Vagina (tissue), 2 donors: Measurements from ENCODE around the gene THADA. TPM values are rescaled to one million over a fixed set of nuclear protein-coding genes. Genes with fewer than 3 reads are reported as not detected.

Source experiments
- DNase-seq, 2 donors: peaks; one replicate each; pipeline ENCODE4 v3.0.0-alpha.2; 2017; ENCODE audit errors: extremely low spot score in 2 of 2
- H3K27ac ChIP-seq: fragments of 200-600 bp; sonication (generic); one replicate; pipeline ENCODE4 v1.5.1; 2019
- H3K27me3 ChIP-seq: fragments of 200-600 bp; sonication (generic); one replicate; pipeline ENCODE4 v1.5.1; 2019
- H3K36me3 ChIP-seq, 2 donors: fragments of 200-600 bp; sonication (generic); one replicate each; pipeline ENCODE4 v1.5.1; 2017 to 2019
- H3K4me1 ChIP-seq: fragments of 200-600 bp; sonication (generic); one replicate; pipeline ENCODE4 v1.5.1; 2019
- H3K4me3 ChIP-seq, 2 donors: fragments of 200-600 bp; sonication (generic); 1 replicate in 1 of 2; 2 replicates in 1 of 2; pipeline ENCODE4 v1.5.1; 2016 to 2019
- H3K9me3 ChIP-seq: fragments of 200-600 bp; sonication (generic); one replicate; pipeline ENCODE4 v1.5.1; 2019
- POLR2A ChIP-seq, 2 donors: fragments of 450-650 bp; IDR thresholded peaks; one replicate each; pipeline ENCODE4 v1.6.1; 2017; ENCODE audit warnings: antibody characterized with exemption in 2 of 2, mild to moderate bottlenecking in 2 of 2, moderate library complexity in 2 of 2
- POLR2AphosphoS5 ChIP-seq, 2 donors: sonication (generic); formaldehyde crosslinking; IDR thresholded peaks; one replicate each; pipeline ENCODE4 v1.9.0; 2017; ENCODE audit warnings: antibody characterized with exemption in 2 of 2, mild to moderate bottlenecking in 2 of 2, low read depth in 1 of 2; ENCODE audit not compliant: insufficient read depth in 1 of 2
- intact Hi-C: fragments of 100-400 bp; cut with DNase I; formaldehyde crosslinking; loops from one replicate; pipeline ENCODE4 v1.15.1; 2023
- total RNA-seq: library from RNA; depleted of rRNA; stranded (reverse); fragments of >200 nt; gene quantifications from one replicate; pipeline ENCODE4 v1.2.3, GENCODE V29; 2016
- TF ChIP-seq, protein P1 (sequence below), 3 experiments: fragments of 450-650 bp in 2 of 3; fragments of 200-600 bp in 1 of 3; sonication (generic) in 1 of 3; IDR thresholded peaks; one replicate each; pipeline ENCODE4 v1.5.1; 2017 to 2019; ENCODE audit warnings: antibody characterized with exemption in 3 of 3, mild to moderate bottlenecking in 2 of 3, moderate library complexity in 2 of 3

Gene THADA
- total RNA-seq, 1 donor from 2014 or later, result 32.2 TPM

DNA sequence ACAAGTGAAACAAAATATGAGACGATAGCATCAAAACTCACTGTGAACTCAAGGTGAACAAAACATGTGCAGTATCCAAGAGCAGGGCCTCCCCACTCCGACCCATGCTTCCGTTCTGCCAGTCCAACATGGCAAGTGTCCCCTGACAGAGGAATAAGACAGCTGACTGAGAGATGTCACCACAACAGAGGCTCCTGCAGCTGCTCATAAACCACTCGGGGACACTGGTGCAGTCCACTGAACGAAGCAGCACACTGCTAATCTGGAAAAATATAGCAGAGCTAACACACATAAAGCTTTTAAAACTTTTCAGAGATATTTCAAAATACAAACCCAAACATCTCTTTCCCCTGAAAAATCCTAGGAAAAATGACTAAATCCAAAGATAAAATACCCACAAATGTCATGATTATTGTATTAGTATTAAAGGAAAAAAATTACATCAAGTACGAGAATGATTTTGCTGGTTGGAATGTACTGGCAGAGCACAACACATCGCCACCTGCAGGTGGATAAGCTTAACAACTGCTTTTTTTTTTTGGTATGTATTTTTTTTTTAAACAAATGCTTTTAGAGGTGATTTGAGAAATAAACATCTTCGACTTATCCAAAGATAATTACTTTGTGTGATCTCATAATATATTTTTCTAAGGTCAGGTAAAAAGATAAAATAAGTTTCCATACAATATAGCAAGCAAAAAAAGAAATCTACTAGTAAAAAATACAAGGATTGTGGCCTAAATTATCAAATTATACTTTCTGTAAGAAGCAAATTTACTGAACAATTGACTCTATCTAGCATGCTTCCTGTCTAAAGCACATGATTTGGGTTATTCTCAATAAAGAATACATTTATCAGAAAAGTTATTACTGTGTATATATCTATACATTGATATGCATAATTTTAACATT, 18.6 kb downstream of the THADA start:
- TF ChIP-seq POLR2A (IDR thresholded peaks at IDR 0.05), result no peak
- TF ChIP-seq, protein P1, sequence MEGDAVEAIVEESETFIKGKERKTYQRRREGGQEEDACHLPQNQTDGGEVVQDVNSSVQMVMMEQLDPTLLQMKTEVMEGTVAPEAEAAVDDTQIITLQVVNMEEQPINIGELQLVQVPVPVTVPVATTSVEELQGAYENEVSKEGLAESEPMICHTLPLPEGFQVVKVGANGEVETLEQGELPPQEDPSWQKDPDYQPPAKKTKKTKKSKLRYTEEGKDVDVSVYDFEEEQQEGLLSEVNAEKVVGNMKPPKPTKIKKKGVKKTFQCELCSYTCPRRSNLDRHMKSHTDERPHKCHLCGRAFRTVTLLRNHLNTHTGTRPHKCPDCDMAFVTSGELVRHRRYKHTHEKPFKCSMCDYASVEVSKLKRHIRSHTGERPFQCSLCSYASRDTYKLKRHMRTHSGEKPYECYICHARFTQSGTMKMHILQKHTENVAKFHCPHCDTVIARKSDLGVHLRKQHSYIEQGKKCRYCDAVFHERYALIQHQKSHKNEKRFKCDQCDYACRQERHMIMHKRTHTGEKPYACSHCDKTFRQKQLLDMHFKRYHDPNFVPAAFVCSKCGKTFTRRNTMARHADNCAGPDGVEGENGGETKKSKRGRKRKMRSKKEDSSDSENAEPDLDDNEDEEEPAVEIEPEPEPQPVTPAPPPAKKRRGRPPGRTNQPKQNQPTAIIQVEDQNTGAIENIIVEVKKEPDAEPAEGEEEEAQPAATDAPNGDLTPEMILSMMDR (IDR thresholded peaks at IDR 0.05), result peak in 2 of 3 experiments; percentile 59 to 67
- TF ChIP-seq POLR2AphosphoS5 (IDR thresholded peaks at IDR 0.05; ENCODE audit: insufficient read depth in 1 of 2, low read depth in 1 of 2), result peak in 1 of 2 donors; percentile 41
- Histone ChIP-seq H3K27me3 (no peaks in the 10 kb centered on the region), H3K9me3 (no peaks in the 10 kb centered on the region), H3K4me3 (no peak overlapping the region), H3K36me3 (peaks cover 3 to 71% of the 10 kb centered on the region in 2 donors), H3K27ac (no peak overlapping the region), H3K4me1 (peaks cover 6% of the 10 kb centered on the region)
- no peak for DNase-seq
- intact Hi-C loops, result no loop called here

DNA sequence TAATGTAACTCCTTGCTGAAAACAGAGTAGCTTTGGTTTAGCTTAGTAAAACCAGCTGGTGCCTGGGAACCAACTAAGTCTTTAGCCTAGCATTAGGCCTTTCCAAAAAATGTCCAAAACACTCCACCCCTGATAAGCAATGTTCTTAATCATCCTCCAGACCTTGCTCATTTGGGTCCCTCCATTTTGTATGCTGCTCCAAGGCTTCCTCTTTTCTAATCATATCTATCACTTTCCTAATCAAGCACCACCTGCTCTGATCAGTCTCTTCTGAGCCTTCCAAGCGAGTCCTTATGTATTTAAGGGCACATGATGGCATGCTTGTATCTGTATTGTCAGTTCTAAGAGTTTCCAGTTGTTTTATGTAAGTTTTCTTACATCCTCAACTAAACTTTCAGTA, 23.6 kb downstream of the THADA start:
- H3K36me3 ChIP-seq, result peaks cover 3 to 69% of the 10 kb centered on the region in 2 donors

DNA sequence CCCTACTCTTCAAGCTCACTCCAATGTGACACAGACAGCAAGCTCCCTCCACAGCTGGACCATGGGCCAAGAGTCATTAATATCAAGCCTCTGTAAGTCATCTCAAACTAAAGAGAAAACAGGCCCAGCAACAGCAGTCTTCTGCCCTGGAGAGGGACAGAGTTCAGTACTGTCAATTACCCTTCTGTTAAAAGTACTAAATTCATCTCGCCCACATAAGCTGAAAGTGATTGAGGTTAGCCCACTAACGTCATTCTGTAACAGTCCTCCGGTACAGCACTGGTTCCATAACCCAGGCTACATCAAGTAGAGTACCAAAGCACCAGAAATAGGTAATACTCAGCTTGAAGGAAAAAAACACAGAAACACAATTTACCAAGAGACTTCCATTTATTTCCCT, 25.9 kb downstream of the THADA start:
- no peaks in the 10 kb centered on the region for H3K4me1 ChIP-seq
- no peak overlapping the region for H3K4me3 ChIP-seq
- H3K9me3 ChIP-seq, result no peaks in the 10 kb centered on the region
- intact Hi-C loops, result no loop called here
- TF ChIP-seq POLR2AphosphoS5 (IDR thresholded peaks at IDR 0.05; ENCODE audit: insufficient read depth in 1 of 2, low read depth in 1 of 2) (no peak), POLR2A (IDR thresholded peaks at IDR 0.05) (no peak)
- TF ChIP-seq, protein P1 (IDR thresholded peaks at IDR 0.05), result no peak
- H3K27me3 ChIP-seq, result no peaks in the 10 kb centered on the region
- no peak for DNase-seq
- H3K36me3 ChIP-seq, result peaks cover 2 to 54% of the 10 kb centered on the region in 2 donors
- no peak overlapping the region for H3K27ac ChIP-seq

More for the DNA sequence above, 23.6 kb downstream of the THADA start:
- H3K4me1 ChIP-seq, result peaks cover 6% of the 10 kb centered on the region
- no peaks in the 10 kb centered on the region for H3K27me3 ChIP-seq
- no peak overlapping the region for H3K27ac ChIP-seq
- intact Hi-C loops, result no loop called here
- H3K9me3 ChIP-seq, result no peaks in the 10 kb centered on the region
- TF ChIP-seq, protein P1 (IDR thresholded peaks at IDR 0.05), result no peak
- TF ChIP-seq POLR2A (IDR thresholded peaks at IDR 0.05), result no peak
- TF ChIP-seq POLR2AphosphoS5 (IDR thresholded peaks at IDR 0.05; ENCODE audit: insufficient read depth in 1 of 2, low read depth in 1 of 2), result no peak
- no peak overlapping the region for H3K4me3 ChIP-seq
- DNase-seq, result no peak

DNA sequence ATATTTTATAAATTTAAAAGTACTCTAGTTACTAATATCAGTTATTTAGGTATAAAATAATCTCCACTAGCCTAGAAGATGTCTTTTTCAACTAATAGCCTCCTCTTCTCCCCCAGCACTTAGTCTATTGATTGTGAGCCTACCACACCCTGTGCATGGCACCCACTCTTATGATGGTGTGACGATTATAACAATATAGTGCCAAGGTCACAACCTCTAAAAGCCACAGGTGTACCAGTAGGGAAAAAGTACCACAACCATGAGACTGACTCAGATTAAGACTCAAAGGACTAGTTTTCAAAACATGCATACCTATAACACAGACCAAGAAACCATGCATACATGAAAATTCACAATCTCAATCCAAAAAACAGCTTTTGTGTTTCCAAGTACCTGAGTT, 27.6 kb downstream of the THADA start:
- Histone ChIP-seq H3K4me1 (no peaks in the 10 kb centered on the region), H3K4me3 (no peak overlapping the region), H3K9me3 (no peaks in the 10 kb centered on the region), H3K36me3 (peaks cover 0 to 41% of the 10 kb centered on the region in 2 donors), H3K27ac (no peak overlapping the region), H3K27me3 (no peaks in the 10 kb centered on the region)
- intact Hi-C loops, result no loop called here
- no peak for TF ChIP-seq POLR2AphosphoS5 (IDR thresholded peaks at IDR 0.05; ENCODE audit: insufficient read depth in 1 of 2, low read depth in 1 of 2)
- TF ChIP-seq, protein P1 (IDR thresholded peaks at IDR 0.05), result no peak
- no peak for DNase-seq

DNA sequence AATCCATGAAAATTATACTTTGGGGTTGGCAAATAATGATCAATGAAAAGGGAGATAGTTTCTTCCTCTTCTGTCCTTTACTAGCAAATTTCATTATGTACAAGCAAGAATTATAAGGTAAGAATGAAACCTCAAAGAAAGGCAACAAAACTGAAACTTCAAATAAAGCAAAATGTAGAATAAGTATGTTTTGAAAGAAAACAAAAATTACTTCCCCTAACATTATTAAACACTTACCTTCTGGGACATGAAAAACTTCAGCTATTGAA, 29.4 kb downstream of the THADA start:
- Histone ChIP-seq H3K27ac (no peak overlapping the region), H3K4me3 (no peak overlapping the region), H3K9me3 (no peaks in the 10 kb centered on the region), H3K27me3 (no peaks in the 10 kb centered on the region), H3K36me3 (peaks cover 0 to 23% of the 10 kb centered on the region in 2 donors), H3K4me1 (no peaks in the 10 kb centered on the region)
- no peak for TF ChIP-seq POLR2A (IDR thresholded peaks at IDR 0.05)
- intact Hi-C loops, result no loop called here
- DNase-seq, result no peak
